ENCODE results near the gene MINAR1.

DNA sequence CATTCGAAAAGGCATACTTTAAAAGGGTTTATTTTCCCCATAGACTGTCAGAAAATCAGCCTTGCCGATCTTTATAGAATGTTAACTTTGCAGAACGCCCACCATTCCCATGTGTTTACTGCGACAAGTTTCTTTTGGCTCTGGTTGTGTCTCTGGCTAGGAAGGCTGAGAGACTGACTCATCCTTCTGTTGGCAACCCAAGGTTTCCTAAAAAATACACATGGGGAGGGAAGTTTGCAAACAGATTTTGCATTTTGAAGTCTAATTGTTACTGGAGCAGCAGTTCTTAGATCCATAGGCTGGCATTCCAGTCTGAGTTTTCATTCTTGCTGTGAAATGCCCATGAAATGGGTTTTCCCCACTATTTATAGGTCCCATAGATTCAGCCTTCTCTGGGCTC is 37.9 kb upstream of the MINAR1 start:
- TF ChIP-seq, protein P1, sequence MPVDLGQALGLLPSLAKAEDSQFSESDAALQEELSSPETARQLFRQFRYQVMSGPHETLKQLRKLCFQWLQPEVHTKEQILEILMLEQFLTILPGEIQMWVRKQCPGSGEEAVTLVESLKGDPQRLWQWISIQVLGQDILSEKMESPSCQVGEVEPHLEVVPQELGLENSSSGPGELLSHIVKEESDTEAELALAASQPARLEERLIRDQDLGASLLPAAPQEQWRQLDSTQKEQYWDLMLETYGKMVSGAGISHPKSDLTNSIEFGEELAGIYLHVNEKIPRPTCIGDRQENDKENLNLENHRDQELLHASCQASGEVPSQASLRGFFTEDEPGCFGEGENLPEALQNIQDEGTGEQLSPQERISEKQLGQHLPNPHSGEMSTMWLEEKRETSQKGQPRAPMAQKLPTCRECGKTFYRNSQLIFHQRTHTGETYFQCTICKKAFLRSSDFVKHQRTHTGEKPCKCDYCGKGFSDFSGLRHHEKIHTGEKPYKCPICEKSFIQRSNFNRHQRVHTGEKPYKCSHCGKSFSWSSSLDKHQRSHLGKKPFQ (tag by site-specific recombination; IDR thresholded peaks at IDR 0.05), result no peak
- TF ChIP-seq, protein P2, sequence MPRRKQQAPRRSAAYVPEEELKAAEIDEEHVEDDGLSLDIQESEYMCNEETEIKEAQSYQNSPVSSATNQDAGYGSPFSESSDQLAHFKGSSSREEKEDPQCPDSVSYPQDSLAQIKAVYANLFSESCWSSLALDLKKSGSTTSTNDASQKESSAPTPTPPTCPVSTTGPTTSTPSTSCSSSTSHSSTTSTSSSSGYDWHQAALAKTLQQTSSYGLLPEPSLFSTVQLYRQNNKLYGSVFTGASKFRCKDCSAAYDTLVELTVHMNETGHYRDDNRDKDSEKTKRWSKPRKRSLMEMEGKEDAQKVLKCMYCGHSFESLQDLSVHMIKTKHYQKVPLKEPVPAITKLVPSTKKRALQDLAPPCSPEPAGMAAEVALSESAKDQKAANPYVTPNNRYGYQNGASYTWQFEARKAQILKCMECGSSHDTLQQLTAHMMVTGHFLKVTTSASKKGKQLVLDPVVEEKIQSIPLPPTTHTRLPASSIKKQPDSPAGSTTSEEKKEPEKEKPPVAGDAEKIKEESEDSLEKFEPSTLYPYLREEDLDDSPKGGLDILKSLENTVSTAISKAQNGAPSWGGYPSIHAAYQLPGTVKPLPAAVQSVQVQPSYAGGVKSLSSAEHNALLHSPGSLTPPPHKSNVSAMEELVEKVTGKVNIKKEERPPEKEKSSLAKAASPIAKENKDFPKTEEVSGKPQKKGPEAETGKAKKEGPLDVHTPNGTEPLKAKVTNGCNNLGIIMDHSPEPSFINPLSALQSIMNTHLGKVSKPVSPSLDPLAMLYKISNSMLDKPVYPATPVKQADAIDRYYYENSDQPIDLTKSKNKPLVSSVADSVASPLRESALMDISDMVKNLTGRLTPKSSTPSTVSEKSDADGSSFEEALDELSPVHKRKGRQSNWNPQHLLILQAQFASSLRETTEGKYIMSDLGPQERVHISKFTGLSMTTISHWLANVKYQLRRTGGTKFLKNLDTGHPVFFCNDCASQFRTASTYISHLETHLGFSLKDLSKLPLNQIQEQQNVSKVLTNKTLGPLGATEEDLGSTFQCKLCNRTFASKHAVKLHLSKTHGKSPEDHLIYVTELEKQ (tag by site-specific recombination; IDR thresholded peaks at IDR 0.05; ENCODE audit: borderline replicate concordance), result no peak
- TF ChIP-seq, protein P3, sequence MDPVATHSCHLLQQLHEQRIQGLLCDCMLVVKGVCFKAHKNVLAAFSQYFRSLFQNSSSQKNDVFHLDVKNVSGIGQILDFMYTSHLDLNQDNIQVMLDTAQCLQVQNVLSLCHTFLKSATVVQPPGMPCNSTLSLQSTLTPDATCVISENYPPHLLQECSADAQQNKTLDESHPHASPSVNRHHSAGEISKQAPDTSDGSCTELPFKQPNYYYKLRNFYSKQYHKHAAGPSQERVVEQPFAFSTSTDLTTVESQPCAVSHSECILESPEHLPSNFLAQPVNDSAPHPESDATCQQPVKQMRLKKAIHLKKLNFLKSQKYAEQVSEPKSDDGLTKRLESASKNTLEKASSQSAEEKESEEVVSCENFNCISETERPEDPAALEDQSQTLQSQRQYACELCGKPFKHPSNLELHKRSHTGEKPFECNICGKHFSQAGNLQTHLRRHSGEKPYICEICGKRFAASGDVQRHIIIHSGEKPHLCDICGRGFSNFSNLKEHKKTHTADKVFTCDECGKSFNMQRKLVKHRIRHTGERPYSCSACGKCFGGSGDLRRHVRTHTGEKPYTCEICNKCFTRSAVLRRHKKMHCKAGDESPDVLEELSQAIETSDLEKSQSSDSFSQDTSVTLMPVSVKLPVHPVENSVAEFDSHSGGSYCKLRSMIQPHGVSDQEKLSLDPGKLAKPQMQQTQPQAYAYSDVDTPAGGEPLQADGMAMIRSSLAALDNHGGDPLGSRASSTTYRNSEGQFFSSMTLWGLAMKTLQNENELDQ (tag by site-specific recombination; IDR thresholded peaks at IDR 0.05; ENCODE audit: low read depth), result no peak

All from HEK293 (cell line).